Heart left ventricle (tissue), 16 donors: ENCODE results near the gene ENTPD7. TPM values are rescaled to one million over a fixed set of nuclear protein-coding genes. Genes with fewer than 3 reads are reported as not detected.

ENCODE experiments used
- ATAC-seq, 4 donors: fragments of 200-7000 bp; cut with Tn5 transposase; one replicate each; pipeline ENCODE4 v1.9.1; 2020 to 2022; ENCODE audit warnings: moderate library complexity in 4 of 4, mild to moderate bottlenecking in 3 of 4, moderate number of reproducible peaks in 1 of 4
- DNase-seq, 5 donors: peaks; one replicate each; pipeline ENCODE4 v3.0.0-alpha.2; 2020
- H3K27ac ChIP-seq, 12 donors: fragments of 200-600 bp; sonication (generic) in 4 of 12; one replicate each; pipeline versions ENCODE4 v1.5.0 to v1.8.0; 2016 to 2022; ENCODE audit warnings: mild to moderate bottlenecking in 2 of 12
- H3K27me3 ChIP-seq, 9 donors: fragments of 200-600 bp; sonication (generic) in 2 of 9; one replicate each; pipeline versions ENCODE4 v1.5.1 to v1.8.0; 2016 to 2022; ENCODE audit warnings: mild to moderate bottlenecking in 3 of 9
- H3K36me3 ChIP-seq, 9 donors: fragments of 200-600 bp; sonication (generic) in 2 of 9; one replicate each; pipeline versions ENCODE4 v1.5.0 to v1.8.0; 2018 to 2022; ENCODE audit warnings: mild to moderate bottlenecking in 2 of 9
- H3K4me1 ChIP-seq, 12 donors: fragments of 200-600 bp; sonication (generic) in 4 of 12; one replicate each; pipeline versions ENCODE4 v1.5.0 to v1.8.0; 2016 to 2022; ENCODE audit warnings: mild to moderate bottlenecking in 3 of 12
- H3K4me3 ChIP-seq, 12 donors: fragments of 200-600 bp; sonication (generic) in 4 of 12; one replicate each; pipeline versions ENCODE4 v1.5.0 to v1.8.0; 2017 to 2022; ENCODE audit warnings: mild to moderate bottlenecking in 9 of 12, moderate library complexity in 4 of 12
- H3K9me3 ChIP-seq, 12 donors: fragments of 200-600 bp; sonication (generic) in 4 of 12; one replicate each; pipeline versions ENCODE4 v1.5.0 to v1.8.0; 2016 to 2022; ENCODE audit warnings: mild to moderate bottlenecking in 1 of 12
- CTCF ChIP-seq, 12 donors: fragments of 200-600 bp; sonication (generic) in 4 of 12; IDR thresholded peaks; one replicate each; pipeline versions ENCODE4 v1.5.0 to v1.8.0; 2018 to 2022; ENCODE audit warnings: antibody characterized with exemption in 12 of 12, mild to moderate bottlenecking in 5 of 12
- POLR2A ChIP-seq, 2 donors: fragments of 450-650 bp; IDR thresholded peaks; one replicate each; pipeline ENCODE4 v1.6.1; 2017; ENCODE audit warnings: antibody characterized with exemption in 2 of 2, mild to moderate bottlenecking in 2 of 2, moderate library complexity in 2 of 2
- WGBS, 4 donors: extraction: QIAGEN DNeasy Blood & Tissue Kit in 2 of 4; methylation state at CpG; one replicate each; pipeline versions ENCODE4 v1.1.5 to v1.1.7; 2013 to 2018; 5-methylcytosine and 5-hydroxymethylcytosine counted together
- intact Hi-C, 10 donors: fragments of 100-400 bp; cut with DNase I; formaldehyde crosslinking; loops; one replicate each; pipeline versions ENCODE4 v1.11.1 to v1.14.2; 2022
- polyA plus RNA-seq, 2 donors: library from polyadenylated mRNA; stranded (reverse); fragments of 200-250 nt; gene quantifications; one replicate each; pipeline ENCODE4 v1.2.3, GENCODE V29; 2013
- total RNA-seq, 9 donors: library from RNA; depleted of rRNA in 2 of 9; stranded (reverse); fragments of >200 nt in 2 of 9; fragmentation: NEBNext Ultra II Directional in 3 of 9; extraction: Animal tissue kit (Norgen Biotek cat#: 25700) in 3 of 9; gene quantifications; one replicate each; pipeline versions ENCODE4 v1.1.0 to v1.2.4, GENCODE V29; 2016 to 2023
- donor health status: ischemic (EF 13 %, LVEDD 7.1; RV severe dilation, severe dysfunction).
- donor health status: healthy with polysubstance abuse.
- donor health status: DM: no; HTN: yes; CAD: no.
- donor health status: DM: no; HTN: no; CAD: no.
- donor health status: ischemic (EF 25% LVEDD 6.9; RV normal size, moderate dysfunction).
- donor health status: ischemic (EF 25% LVEDD 5.7; RV mildly dilated, moderate dysfunction).
- donor health status: healthy.
- donor health status: DM: yes; HTN: yes; CAD: no.
- donor health status: ischemic (EF 35%, LVEDD 5.7; RV mildly dilated, moderate dysfunction).
- donor health status: nonischemic (EF 11% LVEDD 7.7; RV severe dilation, severe dysfunction).
- donor health status: DM: yes; HTN: yes; CAD: no.
- donor health status: PGD.
- donor health status: ischemic (EF 29% LVEDD 5.4; RV normal size, mild dysfunction).
- donor health status: nonischemic (EF 23%, LVEDD 6.1; RV moderate dilation, normal function).

The ENTPD7 gene
- total and polyA plus RNA-seq, 11 donors = 0.23 to 5.6 (median 2.7) TPM

GRCh38 chr10:99671386-99671785 is 12.1 kb downstream of the ENTPD7 start:
- TF ChIP-seq POLR2A (IDR thresholded peaks at IDR 0.05) (no peak), CTCF (IDR thresholded peaks at IDR 0.05) (no peak)
- Histone ChIP-seq H3K9me3 (no peaks in the 10 kb centered on the region), H3K27ac (no peak overlapping the region), H3K36me3 (peaks cover 0 to 40% (median 7%) of the 10 kb centered on the region in 9 donors), H3K4me3 (no peak overlapping the region), H3K27me3 (no peaks in the 10 kb centered on the region), H3K4me1 (peaks cover 0 to 13% (median 0%) of the 10 kb centered on the region in 12 donors)
- ATAC-seq (no peak), DNase-seq (no peak)
- intact Hi-C loops = no loop called here
- WGBS, 4 donors = 88 to 93% (median 90%) methylated on average over 2 of the region's 2 CpGs

GRCh38 chr10:99672884-99673283 is 13.6 kb downstream of the ENTPD7 start:
- ATAC-seq (no peak), DNase-seq (no peak)
- no peaks in the 10 kb centered on the region for H3K27me3 ChIP-seq
- H3K36me3 ChIP-seq = peaks cover 0 to 36% (median 0%) of the 10 kb centered on the region in 9 donors
- intact Hi-C loops = no loop called here
- H3K4me3 ChIP-seq = no peak overlapping the region
- peaks cover 0 to 13% (median 0%) of the 10 kb centered on the region in 12 donors for H3K4me1 ChIP-seq
- WGBS, 4 donors = 94 to 98% (median 96%) methylated on average over 2 of the region's 2 CpGs
- TF ChIP-seq POLR2A (IDR thresholded peaks at IDR 0.05) (no peak), CTCF (IDR thresholded peaks at IDR 0.05) (no peak)
- H3K27ac ChIP-seq = no peak overlapping the region
- H3K9me3 ChIP-seq = no peaks in the 10 kb centered on the region

GRCh38 chr10:99673492-99673891 is 14.2 kb downstream of the ENTPD7 start:
- H3K4me3 ChIP-seq = no peak overlapping the region
- H3K27me3 ChIP-seq = no peaks in the 10 kb centered on the region
- H3K27ac ChIP-seq = no peak overlapping the region
- peaks cover 0 to 31% (median 0%) of the 10 kb centered on the region in 9 donors for H3K36me3 ChIP-seq
- DNase-seq (no peak), ATAC-seq (no peak)
- no peak for TF ChIP-seq POLR2A (IDR thresholded peaks at IDR 0.05)
- TF ChIP-seq CTCF (IDR thresholded peaks at IDR 0.05) = no peak
- H3K4me1 ChIP-seq = peaks cover 0 to 13% (median 0%) of the 10 kb centered on the region in 12 donors
- no peaks in the 10 kb centered on the region for H3K9me3 ChIP-seq
- WGBS, 4 donors = 43 to 94% (median 46%) methylated on average over 2 of the region's 2 CpGs
- intact Hi-C loops = no loop called here

GRCh38 chr10:99674762-99675161 is 15.5 kb downstream of the ENTPD7 start:
- H3K4me3 ChIP-seq = no peak overlapping the region
- TF ChIP-seq CTCF (IDR thresholded peaks at IDR 0.05) (no peak), POLR2A (IDR thresholded peaks at IDR 0.05) (no peak)
- no peaks in the 10 kb centered on the region for H3K9me3 ChIP-seq
- no peaks in the 10 kb centered on the region for H3K27me3 ChIP-seq
- intact Hi-C loops = no loop called here
- peaks cover 0 to 28% (median 7%) of the 10 kb centered on the region in 9 donors for H3K36me3 ChIP-seq
- H3K27ac ChIP-seq = no peak overlapping the region
- peaks cover 0 to 13% (median 0%) of the 10 kb centered on the region in 12 donors for H3K4me1 ChIP-seq
- 89 to 100% (median 94%) methylated on average over 1 of the region's 1 CpG for WGBS, 4 donors
- no peak for DNase-seq
- ATAC-seq = no peak
